NB4 (cell line): Measurements from ENCODE around the gene INSC.

Experiments used
- MAX ChIP-seq: IDR thresholded peaks from 2 replicates; pipeline ENCODE4 v1.6.1; 2011; ENCODE audit warnings: low read depth, low read length
- POLR2A ChIP-seq: IDR thresholded peaks from 2 replicates; pipeline ENCODE4 v1.6.1; 2011; ENCODE audit warnings: mild to moderate bottlenecking; ENCODE audit not compliant: insufficient read length; ENCODE audit errors: extremely low read depth
- TF ChIP-seq, protein P1 (sequence below): IDR thresholded peaks from one replicate; pipeline ENCODE4 v1.5.1; 2012; ENCODE audit warnings: low read depth, low read length

DNA sequence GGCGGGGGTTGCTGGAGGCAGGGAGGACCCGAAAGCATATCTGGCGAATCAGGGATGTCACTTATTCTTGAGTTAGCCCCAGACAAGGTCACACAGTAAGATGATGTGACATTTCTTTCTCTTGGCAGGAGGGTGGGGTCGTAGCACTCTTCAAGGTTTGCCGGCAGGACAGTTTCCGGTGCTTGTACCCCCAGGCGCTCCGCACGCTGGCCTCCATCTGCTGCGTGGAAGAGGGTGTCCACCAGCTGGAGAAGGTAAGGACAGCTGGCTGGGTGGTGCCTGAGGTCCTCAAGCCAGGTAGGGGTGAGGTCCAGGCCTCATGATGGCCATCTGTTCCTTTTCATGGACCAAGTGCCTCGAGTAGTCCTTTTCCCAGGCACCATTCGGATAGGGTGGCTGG is 86.0 kb downstream of the INSC start:
- TF ChIP-seq, protein P1, sequence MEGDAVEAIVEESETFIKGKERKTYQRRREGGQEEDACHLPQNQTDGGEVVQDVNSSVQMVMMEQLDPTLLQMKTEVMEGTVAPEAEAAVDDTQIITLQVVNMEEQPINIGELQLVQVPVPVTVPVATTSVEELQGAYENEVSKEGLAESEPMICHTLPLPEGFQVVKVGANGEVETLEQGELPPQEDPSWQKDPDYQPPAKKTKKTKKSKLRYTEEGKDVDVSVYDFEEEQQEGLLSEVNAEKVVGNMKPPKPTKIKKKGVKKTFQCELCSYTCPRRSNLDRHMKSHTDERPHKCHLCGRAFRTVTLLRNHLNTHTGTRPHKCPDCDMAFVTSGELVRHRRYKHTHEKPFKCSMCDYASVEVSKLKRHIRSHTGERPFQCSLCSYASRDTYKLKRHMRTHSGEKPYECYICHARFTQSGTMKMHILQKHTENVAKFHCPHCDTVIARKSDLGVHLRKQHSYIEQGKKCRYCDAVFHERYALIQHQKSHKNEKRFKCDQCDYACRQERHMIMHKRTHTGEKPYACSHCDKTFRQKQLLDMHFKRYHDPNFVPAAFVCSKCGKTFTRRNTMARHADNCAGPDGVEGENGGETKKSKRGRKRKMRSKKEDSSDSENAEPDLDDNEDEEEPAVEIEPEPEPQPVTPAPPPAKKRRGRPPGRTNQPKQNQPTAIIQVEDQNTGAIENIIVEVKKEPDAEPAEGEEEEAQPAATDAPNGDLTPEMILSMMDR, result no peak
- no peak for TF ChIP-seq POLR2A
- TF ChIP-seq MAX, result no peak
